DOHH2 (cell line): Measurements from ENCODE around the gene MYO18A.

Experiments
- H3F3A ChIP-seq: fragments of 200-600 bp; sonication (generic), shearing (Covaris generic); 2 replicates; pipeline ENCODE4 v1.6.0; 2016; ENCODE audit warnings: antibody characterized with exemption, mild to moderate bottlenecking; ENCODE audit not compliant: control insufficient read depth, insufficient read depth
- H3K27ac ChIP-seq: fragments of 200-600 bp; sonication (generic); 2 replicates; pipeline ENCODE4 v1.5.1; 2014; ENCODE audit warnings: low read depth, mild to moderate bottlenecking, low read length, moderate library complexity
- H3K27me3 ChIP-seq: fragments of 200-600 bp; sonication (generic); 2 replicates; pipeline ENCODE4 v1.6.1; 2014; ENCODE audit warnings: mild to moderate bottlenecking, low read length, mixed read lengths; ENCODE audit not compliant: control insufficient read depth
- H3K36me3 ChIP-seq: fragments of 200-600 bp; sonication (generic); 2 replicates; pipeline ENCODE4 v1.6.1; 2014; ENCODE audit warnings: mild to moderate bottlenecking, low read length, moderate library complexity, mixed read lengths; ENCODE audit not compliant: control insufficient read depth
- H3K4me1 ChIP-seq: fragments of 200-600 bp; sonication (generic); 2 replicates; pipeline ENCODE4 v1.6.1; 2014; ENCODE audit warnings: mild to moderate bottlenecking, low read length, mixed read lengths; ENCODE audit not compliant: control insufficient read depth
- H3K4me2 ChIP-seq: fragments of 200-600 bp; sonication (generic); 2 replicates; pipeline ENCODE4 v1.6.0; 2014; ENCODE audit warnings: mild to moderate bottlenecking, low read length, moderate library complexity
- H3K4me3 ChIP-seq: fragments of 200-600 bp; sonication (generic); 2 replicates; pipeline ENCODE4 v1.5.1; 2014; ENCODE audit warnings: mild to moderate bottlenecking, low read length, mixed read lengths
- H3K79me2 ChIP-seq: fragments of 200-600 bp; sonication (generic); 2 replicates; pipeline ENCODE4 v1.6.1; 2014; ENCODE audit warnings: mild to moderate bottlenecking, low read length, mixed read lengths; ENCODE audit not compliant: control insufficient read depth
- H3K9me2 ChIP-seq: fragments of 200-600 bp; sonication (generic); replicated peaks from 2 replicates; pipeline ENCODE4 v1.6.1; 2014; ENCODE audit warnings: mild to moderate bottlenecking, low read length, mixed read lengths; ENCODE audit not compliant: control insufficient read depth
- H3K9me3 ChIP-seq: fragments of 200-600 bp; sonication (generic); 2 replicates; pipeline ENCODE4 v1.6.1; 2014; ENCODE audit warnings: antibody characterized with exemption, low read length, mixed read lengths; ENCODE audit not compliant: control insufficient read depth, insufficient read depth
- H4K20me1 ChIP-seq: fragments of 200-600 bp; sonication (generic); 2 replicates; pipeline ENCODE4 v1.6.0; 2014; ENCODE audit warnings: low read depth, mild to moderate bottlenecking, antibody characterized with exemption, low read length, moderate library complexity; ENCODE audit not compliant: control insufficient read depth, insufficient read depth
- CTCF ChIP-seq: fragments of 200-600 bp; sonication (generic); IDR thresholded peaks from one replicate; pipeline ENCODE4 v1.5.1; 2014; ENCODE audit warnings: antibody characterized with exemption, mild to moderate bottlenecking, low read depth, low read length; ENCODE audit not compliant: poor library complexity, severe bottlenecking
- EZH2phosphoT487 ChIP-seq: fragments of 200-600 bp; sonication (generic); IDR thresholded peaks from 2 replicates; pipeline ENCODE4 v1.6.1; 2017; ENCODE audit warnings: borderline replicate concordance, mild to moderate bottlenecking, antibody characterized with exemption, low read length, moderate library complexity, mixed read lengths

Gene MYO18A

GRCh38 chr17:29041091-29041490 is 139.1 kb downstream of the MYO18A start:
- no peaks in the 10 kb centered on the region for H3K36me3 ChIP-seq
- no peak overlapping the region for H3K4me3 ChIP-seq
- H3K27ac ChIP-seq: no peak overlapping the region
- peaks cover 9% of the 10 kb centered on the region for H3K27me3 ChIP-seq
- no peak overlapping the region for H3K4me2 ChIP-seq
- H3K79me2 ChIP-seq: no peaks in the 10 kb centered on the region
- no peaks in the 10 kb centered on the region for H4K20me1 ChIP-seq
- H3K4me1 ChIP-seq: peaks cover 12% of the 10 kb centered on the region
- H3K9me3 ChIP-seq: no peaks in the 10 kb centered on the region
- TF ChIP-seq CTCF (no peak), EZH2phosphoT487 (no peak)
- no peaks in the 10 kb centered on the region for H3F3A ChIP-seq
- no peaks in the 10 kb centered on the region for H3K9me2 ChIP-seq

- Histone ChIP-seq H4K20me1 (no peaks in the 10 kb centered on the region), H3K27me3 (peaks cover 17% of the 10 kb centered on the region), H3K36me3 (no peaks in the 10 kb centered on the region), H3F3A (no peaks in the 10 kb centered on the region), H3K4me3 (no peak overlapping the region), H3K4me2 (no peak overlapping the region), H3K79me2 (no peaks in the 10 kb centered on the region), H3K9me2 (no peaks in the 10 kb centered on the region), H3K27ac (no peak overlapping the region), H3K4me1 (peaks cover 12% of the 10 kb centered on the region), H3K9me3 (peaks cover 5% of the 10 kb centered on the region; the same call in 1 of the 2 replicates)
- no peak for TF ChIP-seq EZH2phosphoT487
- TF ChIP-seq CTCF: no peak
Measured at GRCh38 chr17:29039764-29040598, 140.2 kb downstream of the MYO18A start.

- H3K9me3 ChIP-seq: peaks cover 22% of the 10 kb centered on the region
- peaks cover 31% of the 10 kb centered on the region for H3K27me3 ChIP-seq
- H3K4me2 ChIP-seq: no peak overlapping the region
- H3K4me3 ChIP-seq: no peak overlapping the region
- H3K36me3 ChIP-seq: no peaks in the 10 kb centered on the region
- H3K79me2 ChIP-seq: no peaks in the 10 kb centered on the region
- TF ChIP-seq CTCF: no peak
- TF ChIP-seq EZH2phosphoT487: no peak
- no peak overlapping the region for H3K27ac ChIP-seq
- H3K9me2 ChIP-seq: no peaks in the 10 kb centered on the region
- H3K4me1 ChIP-seq: peaks cover 10% of the 10 kb centered on the region
- no peaks in the 10 kb centered on the region for H4K20me1 ChIP-seq
- H3F3A ChIP-seq: no peaks in the 10 kb centered on the region
Measured at GRCh38 chr17:29038085-29038795, 142.0 kb downstream of the MYO18A start.
